DMS 273 (cell line): ENCODE measurements around the gene SERAC1.

Source experiments
- DNase-seq: peaks from one replicate; lab custom pipeline; 2025; ENCODE audit not compliant: unreplicated experiment; lab: John Stamatoyannopoulos, UW

The SERAC1 gene

GRCh38 chr6:158060455-158061360, 107.4 kb downstream of the SERAC1 start:
- peak; percentile 60 for DNase-seq
